ENCODE results near the gene POLRMT. TPM values are rescaled to one million over a fixed set of nuclear protein-coding genes. Genes with fewer than 3 reads are reported as not detected.

POLRMT gene
- total RNA-seq, 6 experiments from 2014 or later = 29.9 to 44.2 (median 34.7) TPM

DNA sequence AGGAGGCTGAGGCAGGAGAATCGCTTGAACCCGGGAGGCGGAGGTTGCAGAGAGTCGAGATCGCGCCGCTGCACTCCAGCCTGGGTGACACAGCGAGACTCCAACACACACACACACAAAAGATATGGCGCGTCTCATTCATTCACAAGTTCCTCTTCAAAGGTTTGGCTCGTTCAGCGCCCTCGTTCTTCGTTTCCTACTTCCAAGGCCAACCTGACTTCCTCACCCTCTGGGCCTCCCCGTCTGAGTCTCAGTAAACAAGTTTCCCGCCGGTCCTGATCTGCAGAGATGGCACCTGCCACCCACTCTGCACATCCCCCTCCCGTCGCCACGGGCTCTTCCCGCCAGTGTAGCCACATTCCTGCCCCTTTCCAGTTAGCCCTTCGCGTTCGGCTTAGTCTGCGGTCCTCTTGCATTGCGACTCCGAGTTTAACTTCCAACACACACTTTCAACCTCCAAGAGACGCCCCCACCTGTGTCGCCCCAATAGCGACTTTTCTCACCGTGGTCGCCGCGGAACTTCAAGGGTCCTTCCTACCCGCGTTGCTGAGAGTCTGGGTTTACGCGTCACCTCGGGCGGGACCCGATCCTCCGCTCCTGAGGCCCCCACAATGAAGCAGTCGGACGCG, 62.3 kb downstream of the POLRMT start:
- H3K36me3 Mint-ChIP-seq (ENCODE audit: low read depth) = no peaks in the 10 kb centered on the region

GRCh38 chr19:570251-570686, 63.1 kb downstream of the POLRMT start:
- Mint-ChIP-seq H3K4me3 (no peak overlapping the region), H3K27me3 (ENCODE audit: insufficient read depth) (peaks cover 7% of the 10 kb centered on the region), H3K4me1 (ENCODE audit: low read depth) (peaks cover 25% of the 10 kb centered on the region), H3K9me3 (peaks cover 7% of the 10 kb centered on the region), H3K27ac (no peak overlapping the region), H3K36me3 (ENCODE audit: low read depth) (no peaks in the 10 kb centered on the region)
- DNase-seq = no peak
- TF ChIP-seq CTCF (IDR thresholded peaks at IDR 0.05) = no peak

More for the DNA sequence above, 62.3 kb downstream of the POLRMT start:
- Mint-ChIP-seq H3K27ac (peak overlapping the region; percentile 95), H3K4me1 (ENCODE audit: low read depth) (peaks cover 27% of the 10 kb centered on the region), H3K27me3 (ENCODE audit: insufficient read depth) (peaks cover 6% of the 10 kb centered on the region), H3K4me3 (peak overlapping the region; percentile 93), H3K9me3 (peaks cover 7% of the 10 kb centered on the region)
- DNase-seq = no peak
- TF ChIP-seq CTCF (IDR thresholded peaks at IDR 0.05) = no peak

DNA sequence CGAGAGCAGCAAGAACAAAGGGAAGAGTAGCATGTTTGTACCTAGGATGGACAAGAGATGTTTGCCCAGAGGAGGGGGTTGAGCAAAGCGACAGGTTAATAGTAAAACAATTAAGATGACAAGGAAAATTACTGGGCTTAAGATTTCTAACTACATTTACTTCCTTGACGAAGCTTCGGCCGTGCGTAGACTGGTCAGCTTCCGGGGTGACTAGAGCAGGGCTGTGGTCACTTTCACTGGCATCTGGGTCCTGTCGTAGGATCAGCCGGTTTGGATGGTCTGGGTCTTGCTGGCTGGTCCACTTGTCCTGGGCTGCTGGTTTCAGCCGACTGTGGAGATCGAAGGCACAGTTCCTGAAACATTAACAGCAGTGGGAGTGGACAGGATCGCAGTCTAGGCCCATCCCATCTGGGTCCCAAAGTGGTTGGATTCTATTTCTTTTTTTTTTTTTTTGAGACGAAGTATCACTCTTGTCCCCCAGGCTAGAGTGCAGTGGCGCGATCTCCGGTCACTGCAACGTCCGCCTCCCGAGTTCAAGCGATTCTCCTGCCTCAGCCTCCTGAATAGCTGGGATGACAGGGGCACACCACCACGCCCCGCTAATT, 65.9 kb downstream of the POLRMT start:
- DNase-seq = no peak
- TF ChIP-seq CTCF (IDR thresholded peaks at IDR 0.05) = no peak
- Mint-ChIP-seq H3K9me3 (peaks cover 13% of the 10 kb centered on the region), H3K27me3 (ENCODE audit: insufficient read depth) (peaks cover 7% of the 10 kb centered on the region), H3K4me1 (ENCODE audit: low read depth) (peaks cover 10% of the 10 kb centered on the region), H3K27ac (no peak overlapping the region), H3K4me3 (no peak overlapping the region), H3K36me3 (ENCODE audit: low read depth) (no peaks in the 10 kb centered on the region; the same call in 1 of the 2 replicates)

Other genes with a start within 250 kb of the POLRMT start
- gene C2CD4C, start 224.4 kb downstream of the POLRMT start, total RNA-seq (2021; fragmentation: NEBNext Ultra II Directional; extraction: Animal tissue kit (Norgen Biotek cat#: 25700)) = not detected
- gene SHC2, start 172.5 kb downstream of the POLRMT start, total RNA-seq (2021; fragmentation: NEBNext Ultra II Directional; extraction: Animal tissue kit (Norgen Biotek cat#: 25700)) = not detected
- gene MADCAM1, start 137.1 kb downstream of the POLRMT start, total RNA-seq (2021; fragmentation: NEBNext Ultra II Directional; extraction: Animal tissue kit (Norgen Biotek cat#: 25700)) = under 1 TPM; 0.11 to 0.47 (median 0.21) TPM
- gene TPGS1, start 126.0 kb downstream of the POLRMT start, total RNA-seq (2021; fragmentation: NEBNext Ultra II Directional; extraction: Animal tissue kit (Norgen Biotek cat#: 25700)) = 10 to 100 TPM; 20.2 to 24.7 (median 21.1) TPM
- gene CDC34, start 101.8 kb downstream of the POLRMT start, total RNA-seq (2021; fragmentation: NEBNext Ultra II Directional; extraction: Animal tissue kit (Norgen Biotek cat#: 25700)) = 10 to 100 TPM; 63.8 to 79.9 (median 64.6) TPM
- gene GZMM, start 89.5 kb downstream of the POLRMT start, total RNA-seq (2021; fragmentation: NEBNext Ultra II Directional; extraction: Animal tissue kit (Norgen Biotek cat#: 25700)) = under 1 TPM in 1 of 6 experiments, not detected in 5; 0.24 TPM
- 100 to 1,000 TPM; 422 to 534 (median 465) TPM for gene BSG, start 60.9 kb downstream of the POLRMT start, total RNA-seq (2021; fragmentation: NEBNext Ultra II Directional; extraction: Animal tissue kit (Norgen Biotek cat#: 25700))
- 1 to 10 TPM; 2.8 to 3.6 (median 3.1) TPM for gene HCN2, start 43.7 kb downstream of the POLRMT start, total RNA-seq (2021; fragmentation: NEBNext Ultra II Directional; extraction: Animal tissue kit (Norgen Biotek cat#: 25700))
- under 1 TPM in 2 of 6 experiments, not detected in 4; 0.17 to 0.18 TPM for gene FGF22, start 6.3 kb upstream of the POLRMT start, total RNA-seq (2021; fragmentation: NEBNext Ultra II Directional; extraction: Animal tissue kit (Norgen Biotek cat#: 25700))
- gene RNF126, start 29.7 kb upstream of the POLRMT start, total RNA-seq (2021; fragmentation: NEBNext Ultra II Directional; extraction: Animal tissue kit (Norgen Biotek cat#: 25700)) = 10 to 100 TPM; 35.8 to 39.2 (median 38.2) TPM
- gene FSTL3, start 42.9 kb upstream of the POLRMT start, total RNA-seq (2021; fragmentation: NEBNext Ultra II Directional; extraction: Animal tissue kit (Norgen Biotek cat#: 25700)) = 100 to 1,000 TPM in 3 of 6 experiments, 10 to 100 TPM in 3; 97.1 to 123 (median 101) TPM
- gene PRSS57, start 61.9 kb upstream of the POLRMT start, total RNA-seq (2021; fragmentation: NEBNext Ultra II Directional; extraction: Animal tissue kit (Norgen Biotek cat#: 25700)) = not detected
- gene PALM, start 75.4 kb upstream of the POLRMT start, total RNA-seq (2021; fragmentation: NEBNext Ultra II Directional; extraction: Animal tissue kit (Norgen Biotek cat#: 25700)) = under 1 TPM in 2 of 6 experiments, not detected in 4; 0.14 to 0.15 TPM
- gene MISP, start 117.6 kb upstream of the POLRMT start, total RNA-seq (2021; fragmentation: NEBNext Ultra II Directional; extraction: Animal tissue kit (Norgen Biotek cat#: 25700)) = under 1 TPM in 2 of 6 experiments, not detected in 4; 0.05 to 0.07 TPM
- gene PTBP1, start 163.9 kb upstream of the POLRMT start, total RNA-seq (2021; fragmentation: NEBNext Ultra II Directional; extraction: Animal tissue kit (Norgen Biotek cat#: 25700)) = 100 to 1,000 TPM; 307 to 421 (median 380) TPM
- gene PLPPR3, start 188.4 kb upstream of the POLRMT start, total RNA-seq (2021; fragmentation: NEBNext Ultra II Directional; extraction: Animal tissue kit (Norgen Biotek cat#: 25700)) = under 1 TPM in 1 of 6 experiments, not detected in 5; 0.09 TPM
- gene AZU1, start 194.3 kb upstream of the POLRMT start, total RNA-seq (2021; fragmentation: NEBNext Ultra II Directional; extraction: Animal tissue kit (Norgen Biotek cat#: 25700)) = not detected
- gene PRTN3, start 207.5 kb upstream of the POLRMT start, total RNA-seq (2021; fragmentation: NEBNext Ultra II Directional; extraction: Animal tissue kit (Norgen Biotek cat#: 25700)) = not detected
- gene ELANE, start 218.8 kb upstream of the POLRMT start, total RNA-seq (2021; fragmentation: NEBNext Ultra II Directional; extraction: Animal tissue kit (Norgen Biotek cat#: 25700)) = under 1 TPM in 1 of 6 experiments, not detected in 5; 0.21 TPM
- 1 to 10 TPM in 3 of 6 experiments, under 1 TPM in 3; 0.84 to 1.7 (median 0.98) TPM for gene CFD, start 226.1 kb upstream of the POLRMT start, total RNA-seq (2021; fragmentation: NEBNext Ultra II Directional; extraction: Animal tissue kit (Norgen Biotek cat#: 25700))

Measured in HFFc6 (cell line).